ENCODE results near the gene GPHN.

DNA sequence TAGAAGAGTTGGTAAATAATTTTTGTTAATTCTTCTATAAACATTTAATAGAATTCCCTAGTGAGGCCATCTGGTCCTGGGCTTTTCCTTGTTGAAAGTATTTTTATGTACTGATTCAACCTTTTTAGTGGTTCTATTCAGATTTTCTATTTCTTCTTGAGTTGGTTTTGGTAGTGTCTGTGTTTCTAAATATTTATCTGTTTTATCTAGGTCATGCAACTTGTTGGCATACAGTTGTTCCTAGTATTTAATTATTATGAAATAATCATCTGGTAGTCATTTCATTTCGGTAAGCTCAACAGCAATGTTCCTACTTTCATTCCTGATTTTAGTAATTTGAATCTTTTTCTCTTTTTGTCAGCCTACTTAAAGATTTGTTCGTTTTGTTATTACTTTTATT is 447.2 kb downstream of the GPHN start:
- TF ChIP-seq TAF1 (IDR thresholded peaks at IDR 0.05; ENCODE audit: low read depth) (no peak), EGR1 (IDR thresholded peaks at IDR 0.05) (no peak), TCF12 (IDR thresholded peaks at IDR 0.05; ENCODE audit: low read depth) (no peak), CEBPB (IDR thresholded peaks at IDR 0.05) (no peak)
- TF ChIP-seq, protein P1, sequence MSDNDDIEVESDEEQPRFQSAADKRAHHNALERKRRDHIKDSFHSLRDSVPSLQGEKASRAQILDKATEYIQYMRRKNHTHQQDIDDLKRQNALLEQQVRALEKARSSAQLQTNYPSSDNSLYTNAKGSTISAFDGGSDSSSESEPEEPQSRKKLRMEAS (IDR thresholded peaks at IDR 0.05), result no peak

Measured in Ishikawa (cell line).